ENCODE measurements around the gene ITGB7.

The ITGB7 gene

GRCh38 chr12:53230108-53230845, 23.2 kb upstream of the ITGB7 start:
- no peak for DNase-seq (ENCODE audit: low read depth)

GRCh38 chr12:53229454-53229853, 22.4 kb upstream of the ITGB7 start:
- DNase-seq (ENCODE audit: low read depth), result no peak

GRCh38 chr12:53227836-53228235, 20.8 kb upstream of the ITGB7 start:
- no peak for DNase-seq (ENCODE audit: low read depth)

GRCh38 chr12:53227341-53227740, 20.3 kb upstream of the ITGB7 start:
- no peak for DNase-seq (ENCODE audit: low read depth)

- no peak for DNase-seq (ENCODE audit: low read depth)
These were observed 19.8 kb upstream of the ITGB7 start for GRCh38 chr12:53226815-53227214.

- DNase-seq (ENCODE audit: low read depth), result no peak
These were observed 18.8 kb upstream of the ITGB7 start for GRCh38 chr12:53225635-53226424.

GRCh38 chr12:53224897-53225634, 18.0 kb upstream of the ITGB7 start:
- DNase-seq (ENCODE audit: low read depth), result no peak

GRCh38 chr12:53224061-53224896, 17.2 kb upstream of the ITGB7 start:
- DNase-seq (ENCODE audit: low read depth), result no peak

GRCh38 chr12:53223389-53224060, 16.5 kb upstream of the ITGB7 start:
- DNase-seq (ENCODE audit: low read depth), result peak; percentile 45

GRCh38 chr12:53222806-53223261, 15.8 kb upstream of the ITGB7 start:
- no peak for DNase-seq (ENCODE audit: low read depth)

GRCh38 chr12:53222170-53222721, 15.2 kb upstream of the ITGB7 start:
- no peak for DNase-seq (ENCODE audit: low read depth)

- DNase-seq (ENCODE audit: low read depth), result peak; percentile 29
These were observed 14.4 kb upstream of the ITGB7 start for GRCh38 chr12:53221203-53222080.

GRCh38 chr12:53220694-53221202, 13.7 kb upstream of the ITGB7 start:
- peak; percentile 74 for DNase-seq (ENCODE audit: low read depth)

- DNase-seq (ENCODE audit: low read depth), result peak; percentile 61
These were observed 13.1 kb upstream of the ITGB7 start for GRCh38 chr12:53219956-53220693.

GRCh38 chr12:53219292-53219955, 12.4 kb upstream of the ITGB7 start:
- no peak for DNase-seq (ENCODE audit: low read depth)

- no peak for DNase-seq (ENCODE audit: low read depth)
These were observed 11.7 kb upstream of the ITGB7 start for GRCh38 chr12:53218551-53219291.

- no peak for DNase-seq (ENCODE audit: low read depth)
These were observed 10.9 kb upstream of the ITGB7 start for GRCh38 chr12:53217931-53218307.
